Neural progenitor cell (in vitro differentiated cells): ENCODE data around the gene CPNE4.

ENCODE experiments used
- EZH2 ChIP-seq: fragments of 200-600 bp; sonication (generic); IDR thresholded peaks from 2 replicates; pipeline ENCODE4 v1.6.1; 2017; ENCODE audit warnings: antibody characterized with exemption, mild to moderate bottlenecking, moderate library complexity
- EZH2phosphoT487 ChIP-seq: fragments of 200-600 bp; sonication (generic); IDR thresholded peaks from 2 replicates; pipeline ENCODE4 v1.6.1; 2017; ENCODE audit warnings: antibody characterized with exemption
- TF ChIP-seq, protein P1 (sequence below): fragments of 200-600 bp; sonication (generic); IDR thresholded peaks from 2 replicates; pipeline ENCODE4 v1.5.1; 2017; ENCODE audit warnings: antibody characterized with exemption, mild to moderate bottlenecking

DNA sequence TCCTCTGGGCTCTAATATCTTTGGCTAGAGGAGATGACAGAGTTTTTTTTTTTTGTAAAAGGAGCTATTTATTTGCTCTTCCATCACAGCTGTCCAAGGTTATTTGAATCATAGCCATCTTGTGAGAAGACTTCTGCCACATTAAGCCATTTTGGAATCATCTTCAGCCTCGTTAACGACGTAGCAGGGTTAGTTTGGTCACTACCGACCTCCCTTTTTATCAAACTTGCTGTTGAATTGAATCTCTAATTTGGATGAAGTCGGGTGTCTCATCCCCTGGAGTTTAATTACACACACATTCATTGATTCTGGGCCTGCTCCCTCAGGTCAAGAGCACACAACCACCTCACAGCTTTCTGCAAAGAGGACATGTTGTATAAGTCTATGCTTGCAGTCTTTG, 238.7 kb downstream of the CPNE4 start:
- TF ChIP-seq, protein P1, sequence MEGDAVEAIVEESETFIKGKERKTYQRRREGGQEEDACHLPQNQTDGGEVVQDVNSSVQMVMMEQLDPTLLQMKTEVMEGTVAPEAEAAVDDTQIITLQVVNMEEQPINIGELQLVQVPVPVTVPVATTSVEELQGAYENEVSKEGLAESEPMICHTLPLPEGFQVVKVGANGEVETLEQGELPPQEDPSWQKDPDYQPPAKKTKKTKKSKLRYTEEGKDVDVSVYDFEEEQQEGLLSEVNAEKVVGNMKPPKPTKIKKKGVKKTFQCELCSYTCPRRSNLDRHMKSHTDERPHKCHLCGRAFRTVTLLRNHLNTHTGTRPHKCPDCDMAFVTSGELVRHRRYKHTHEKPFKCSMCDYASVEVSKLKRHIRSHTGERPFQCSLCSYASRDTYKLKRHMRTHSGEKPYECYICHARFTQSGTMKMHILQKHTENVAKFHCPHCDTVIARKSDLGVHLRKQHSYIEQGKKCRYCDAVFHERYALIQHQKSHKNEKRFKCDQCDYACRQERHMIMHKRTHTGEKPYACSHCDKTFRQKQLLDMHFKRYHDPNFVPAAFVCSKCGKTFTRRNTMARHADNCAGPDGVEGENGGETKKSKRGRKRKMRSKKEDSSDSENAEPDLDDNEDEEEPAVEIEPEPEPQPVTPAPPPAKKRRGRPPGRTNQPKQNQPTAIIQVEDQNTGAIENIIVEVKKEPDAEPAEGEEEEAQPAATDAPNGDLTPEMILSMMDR: no peak
- TF ChIP-seq EZH2phosphoT487 (no peak), EZH2 (no peak)
